Smooth muscle cell (in vitro differentiated cells): ENCODE results near the gene MYDGF. TPM values are rescaled to one million over a fixed set of nuclear protein-coding genes. Genes with fewer than 3 reads are reported as not detected.

ENCODE experiments used
- DNase-seq: peaks from one replicate; lab custom pipeline; 2025; ENCODE audit not compliant: unreplicated experiment; lab: John Stamatoyannopoulos, UW
- H2AFZ ChIP-seq: fragments of 200-600 bp; sonication (generic); 2 replicates; pipeline ENCODE4 v1.6.0; 2016; ENCODE audit warnings: antibody characterized with exemption, low read depth, mild to moderate bottlenecking
- H3F3A ChIP-seq: fragments of 200-600 bp; sonication (generic); 2 replicates; pipeline ENCODE4 v1.6.0; 2017; ENCODE audit warnings: antibody characterized with exemption, low read depth
- H3K27ac ChIP-seq: fragments of 200-600 bp; sonication (generic); 2 replicates; pipeline ENCODE4 v1.5.1; 2016; ENCODE audit warnings: low read depth, mild to moderate bottlenecking
- H3K27me3 ChIP-seq: fragments of 200-600 bp; sonication (generic); 2 replicates; pipeline ENCODE4 v1.6.1; 2016; ENCODE audit warnings: low read depth, mild to moderate bottlenecking
- H3K36me3 ChIP-seq: fragments of 200-600 bp; sonication (generic); 2 replicates; pipeline ENCODE4 v1.5.1; 2016; ENCODE audit warnings: low read depth
- H3K4me1 ChIP-seq: fragments of 200-600 bp; sonication (generic); 2 replicates; pipeline ENCODE4 v1.5.1; 2016; ENCODE audit warnings: low read depth
- H3K4me2 ChIP-seq: fragments of 200-600 bp; sonication (generic); 2 replicates; pipeline ENCODE4 v1.6.0; 2016; ENCODE audit warnings: mild to moderate bottlenecking
- H3K4me3 ChIP-seq: fragments of 200-600 bp; sonication (generic); 2 replicates; pipeline ENCODE4 v1.5.1; 2016; ENCODE audit warnings: mild to moderate bottlenecking
- H3K79me2 ChIP-seq: fragments of 200-600 bp; sonication (generic); 2 replicates; pipeline ENCODE4 v1.6.0; 2016; ENCODE audit warnings: low read depth, mild to moderate bottlenecking
- H3K9ac ChIP-seq: fragments of 200-600 bp; sonication (generic); 2 replicates; pipeline ENCODE4 v1.6.0; 2016; ENCODE audit warnings: low read depth
- H3K9me3 ChIP-seq: fragments of 200-600 bp; sonication (generic); replicated peaks from 2 replicates; pipeline ENCODE4 v1.5.1; 2016; ENCODE audit warnings: low read depth
- H4K20me1 ChIP-seq: fragments of 200-600 bp; sonication (generic); 2 replicates; pipeline ENCODE4 v1.6.0; 2016; ENCODE audit warnings: low read depth
- WGBS: methylation state at CpG from one replicate; pipeline ENCODE4 v1.1.7; 2016; ENCODE audit warnings: low lambda C conversion rate; 5-methylcytosine and 5-hydroxymethylcytosine counted together
- polyA plus RNA-seq: library from polyadenylated mRNA; unstranded; fragments of >200 nt; fragmentation: Nextera tagmentation; extraction: Ambion mirVana; gene quantifications from 2 replicates; pipeline ENCODE4 v1.2.1, GENCODE V29; 2016
- total RNA-seq: library from RNA; depleted of rRNA; stranded (reverse); fragments of >200 nt; gene quantifications from 2 replicates; pipeline ENCODE4 v1.2.3, GENCODE V29; 2014
- TF ChIP-seq, protein P1 (sequence below): fragments of 200-600 bp; sonication (generic); IDR thresholded peaks from 2 replicates; pipeline ENCODE4 v1.5.1; 2017; ENCODE audit warnings: borderline replicate concordance, mild to moderate bottlenecking, antibody characterized with exemption; ENCODE audit not compliant: insufficient read depth, poor library complexity, severe bottlenecking

The MYDGF gene
- total and polyA plus RNA-seq, 2 experiments from 2014 or later, result 188 to 680 TPM

DNA sequence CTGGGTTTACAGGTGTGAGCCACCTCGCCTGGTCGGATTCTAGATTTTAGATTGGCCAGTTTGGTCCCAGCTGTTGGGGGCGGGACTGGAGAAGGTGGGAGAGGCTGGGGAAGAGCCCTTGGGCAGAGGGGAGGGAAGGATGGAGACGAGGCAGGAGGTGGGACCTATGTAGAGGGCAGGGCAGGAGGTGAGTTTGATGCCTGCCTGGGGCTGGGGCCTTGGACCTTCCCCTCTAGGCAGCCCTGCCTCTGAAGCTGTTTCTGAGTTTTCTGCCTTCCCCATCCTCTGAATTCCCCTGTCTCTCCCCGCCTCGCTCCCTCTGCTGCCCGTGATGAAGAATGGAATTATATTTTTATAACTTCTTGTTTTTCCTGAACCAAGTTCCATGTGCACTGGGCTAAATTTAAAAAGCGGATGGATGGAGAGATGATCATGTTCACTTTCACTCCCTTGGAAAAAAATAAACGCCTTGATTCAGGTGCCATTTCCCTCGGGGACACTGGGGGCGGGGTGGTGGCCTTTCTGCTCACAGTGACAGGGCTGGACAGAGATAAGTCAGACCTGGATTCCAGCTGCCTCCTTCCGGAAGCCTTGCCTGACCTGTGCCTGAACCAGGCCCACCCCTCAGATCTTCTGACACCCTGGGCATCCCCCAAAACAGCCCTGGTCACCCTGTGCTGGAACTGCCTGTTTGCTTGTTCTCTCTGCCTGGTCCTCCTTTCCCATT lies 47.3 kb downstream of the MYDGF start:
- Histone ChIP-seq H3K4me3 (no peak overlapping the region), H3K36me3 (no peaks in the 10 kb centered on the region), H2AFZ (no peak overlapping the region), H3F3A (no peaks in the 10 kb centered on the region), H4K20me1 (no peaks in the 10 kb centered on the region), H3K79me2 (no peaks in the 10 kb centered on the region), H3K9ac (no peak overlapping the region), H3K9me3 (no peaks in the 10 kb centered on the region), H3K27ac (no peak overlapping the region), H3K4me2 (no peak overlapping the region), H3K27me3 (peaks cover 2% of the 10 kb centered on the region), H3K4me1 (no peaks in the 10 kb centered on the region)
- TF ChIP-seq, protein P1, sequence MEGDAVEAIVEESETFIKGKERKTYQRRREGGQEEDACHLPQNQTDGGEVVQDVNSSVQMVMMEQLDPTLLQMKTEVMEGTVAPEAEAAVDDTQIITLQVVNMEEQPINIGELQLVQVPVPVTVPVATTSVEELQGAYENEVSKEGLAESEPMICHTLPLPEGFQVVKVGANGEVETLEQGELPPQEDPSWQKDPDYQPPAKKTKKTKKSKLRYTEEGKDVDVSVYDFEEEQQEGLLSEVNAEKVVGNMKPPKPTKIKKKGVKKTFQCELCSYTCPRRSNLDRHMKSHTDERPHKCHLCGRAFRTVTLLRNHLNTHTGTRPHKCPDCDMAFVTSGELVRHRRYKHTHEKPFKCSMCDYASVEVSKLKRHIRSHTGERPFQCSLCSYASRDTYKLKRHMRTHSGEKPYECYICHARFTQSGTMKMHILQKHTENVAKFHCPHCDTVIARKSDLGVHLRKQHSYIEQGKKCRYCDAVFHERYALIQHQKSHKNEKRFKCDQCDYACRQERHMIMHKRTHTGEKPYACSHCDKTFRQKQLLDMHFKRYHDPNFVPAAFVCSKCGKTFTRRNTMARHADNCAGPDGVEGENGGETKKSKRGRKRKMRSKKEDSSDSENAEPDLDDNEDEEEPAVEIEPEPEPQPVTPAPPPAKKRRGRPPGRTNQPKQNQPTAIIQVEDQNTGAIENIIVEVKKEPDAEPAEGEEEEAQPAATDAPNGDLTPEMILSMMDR, result no peak
- WGBS, result 69% methylated on average over 12 of the region's 12 CpGs
- DNase-seq, result no peak

DNA sequence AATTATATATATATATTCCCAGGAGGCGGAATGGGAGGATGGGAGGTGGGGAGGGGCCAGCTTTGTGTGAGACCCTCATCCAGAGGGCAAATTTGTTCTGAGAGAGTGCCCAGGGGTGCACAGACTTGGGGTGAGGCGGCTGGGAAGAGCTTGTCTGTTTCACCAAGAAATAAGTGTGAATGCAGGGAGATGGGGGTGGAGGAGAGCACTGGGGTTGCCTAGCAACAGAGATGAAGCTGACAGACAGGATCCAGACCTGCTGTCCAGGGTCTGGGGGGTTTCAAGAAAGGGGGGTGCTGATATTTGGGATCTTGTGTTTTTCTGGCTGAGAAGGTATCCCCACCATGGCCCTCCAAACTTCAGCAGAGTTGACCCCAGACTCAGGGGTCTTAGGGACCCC lies 49.5 kb downstream of the MYDGF start:
- no peak overlapping the region for H3K4me3 ChIP-seq
- no peaks in the 10 kb centered on the region for H3K36me3 ChIP-seq
- no peak for DNase-seq
- H3K9me3 ChIP-seq, result no peaks in the 10 kb centered on the region
- 97% methylated on average over 2 of the region's 2 CpGs for WGBS
- H3K4me1 ChIP-seq, result no peaks in the 10 kb centered on the region
- no peaks in the 10 kb centered on the region for H4K20me1 ChIP-seq
- no peak overlapping the region for H3K27ac ChIP-seq
- no peaks in the 10 kb centered on the region for H3F3A ChIP-seq
- no peak overlapping the region for H3K9ac ChIP-seq
- H3K27me3 ChIP-seq, result peaks cover 5% of the 10 kb centered on the region
- TF ChIP-seq, protein P1, result no peak
- no peak overlapping the region for H3K4me2 ChIP-seq
- no peak overlapping the region for H2AFZ ChIP-seq
- no peaks in the 10 kb centered on the region for H3K79me2 ChIP-seq

DNA sequence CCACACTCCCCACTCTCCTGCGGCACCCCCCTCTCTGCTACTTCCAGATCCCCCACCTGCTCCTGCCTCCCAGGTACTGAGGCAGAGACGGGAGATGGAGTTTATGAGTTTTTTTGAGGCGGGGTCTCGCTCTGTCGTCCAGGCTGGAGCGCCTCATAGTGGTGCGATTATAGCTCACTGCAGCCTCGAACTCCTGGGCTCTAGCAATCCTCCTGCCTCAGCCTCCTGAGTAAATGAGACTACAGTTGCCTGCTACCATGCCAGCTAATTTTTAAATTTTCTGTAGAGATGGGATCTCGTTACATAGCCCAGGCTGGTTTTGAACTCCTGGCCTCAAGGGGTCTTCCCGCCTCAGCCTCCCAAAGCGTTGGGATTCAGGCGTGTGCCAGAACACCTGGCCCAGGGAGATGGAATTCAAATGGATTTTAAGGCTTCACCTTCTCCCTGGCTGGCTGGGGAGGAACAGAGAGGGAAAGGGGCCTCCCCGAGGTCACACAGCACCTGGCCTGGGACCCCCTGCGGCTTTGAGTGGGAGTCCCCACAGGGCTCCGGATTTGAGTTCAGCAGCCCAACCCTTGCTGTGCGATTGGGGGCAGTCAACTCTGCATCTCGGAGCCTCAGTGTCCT lies 50.4 kb downstream of the MYDGF start:
- no peak overlapping the region for H3K27ac ChIP-seq

More for the DNA sequence above, 50.4 kb downstream of the MYDGF start:
- no peaks in the 10 kb centered on the region for H3K36me3 ChIP-seq
- no peaks in the 10 kb centered on the region for H3F3A ChIP-seq
- H3K27me3 ChIP-seq, result peaks cover 5% of the 10 kb centered on the region
- H3K4me1 ChIP-seq, result no peaks in the 10 kb centered on the region
- no peak overlapping the region for H3K4me2 ChIP-seq
- 88% methylated on average over 17 of the region's 17 CpGs for WGBS
- H3K9me3 ChIP-seq, result no peaks in the 10 kb centered on the region
- no peaks in the 10 kb centered on the region for H3K79me2 ChIP-seq
- no peak overlapping the region for H2AFZ ChIP-seq
- no peaks in the 10 kb centered on the region for H4K20me1 ChIP-seq
- DNase-seq, result no peak
- H3K4me3 ChIP-seq, result no peak overlapping the region
- TF ChIP-seq, protein P1, result no peak
- H3K9ac ChIP-seq, result no peak overlapping the region
